Measurements from ENCODE around the gene RGCC.
A peak's percentile ranks its signal among the peaks of the same experiment; 100 is the strongest.

The RGCC gene

GRCh38 chr13:41434831-41435520 is 22.4 kb upstream of the RGCC start:
- Histone ChIP-seq H3K18ac (ENCODE audit: low read depth in 1 of 2, low read length in 2 of 2) (no peak overlapping the region), H3K23ac (ENCODE audit: low read length in 2 of 2) (no peak overlapping the region)

GRCh38 chr13:41443969-41444368 is 13.4 kb upstream of the RGCC start:
- H3K4ac ChIP-seq (ENCODE audit: low read depth in 1 of 2, low read length in 2 of 2), result no peak overlapping the region
- H3K27me3 ChIP-seq (ENCODE audit: control insufficient read depth in 1 of 2, insufficient read depth in 1 of 2, low read length in 2 of 2), result peaks cover 0 to 10% of the 10 kb centered on the region in 2 experiments
- H3K9ac ChIP-seq (ENCODE audit: low read length), result no peak overlapping the region
- no peak overlapping the region for H2AFZ ChIP-seq (ENCODE audit: low read depth, low read length)
- H3K9me3 ChIP-seq (ENCODE audit: control insufficient read depth, low read length), result no peaks in the 10 kb centered on the region
- no peak overlapping the region for H4K8ac ChIP-seq (ENCODE audit: low read length)
- H3K36me3 ChIP-seq (ENCODE audit: control insufficient read depth in 1 of 2, insufficient read depth in 2 of 2, low read depth in 1 of 2, low read length in 2 of 2), result no peaks in the 10 kb centered on the region
- DNase-seq, result no peak
- H2BK5ac ChIP-seq (ENCODE audit: low read depth, low read length, poor library complexity, severe bottlenecking), result no peak overlapping the region
- no peak overlapping the region for H3K27ac ChIP-seq (ENCODE audit: low read length, poor library complexity, severe bottlenecking)
- no peak overlapping the region for H2BK15ac ChIP-seq (ENCODE audit: low read depth, poor library complexity, severe bottlenecking)
- H2BK12ac ChIP-seq (ENCODE audit: low read length in 2 of 2), result no peak overlapping the region
- H3K4me2 ChIP-seq (ENCODE audit: low read length, poor library complexity, severe bottlenecking), result no peak overlapping the region
- H4K91ac ChIP-seq (ENCODE audit: low read length), result no peak overlapping the region
- no peaks in the 10 kb centered on the region for H3K4me1 ChIP-seq (ENCODE audit: control insufficient read depth, insufficient read depth, low read depth, low read length)
- no peak overlapping the region for H3K4me3 ChIP-seq (ENCODE audit: insufficient read depth in 1 of 2, low read depth in 1 of 2, low read length in 2 of 2)
- no peak overlapping the region for H2BK120ac ChIP-seq (ENCODE audit: low read depth, low read length)
- no peak overlapping the region for H2AK5ac ChIP-seq (ENCODE audit: low read length, severe bottlenecking)
- H3K79me1 ChIP-seq (replicated peaks; ENCODE audit: low read length, poor library complexity, severe bottlenecking), result no peaks in the 10 kb centered on the region
- H3K23ac ChIP-seq (ENCODE audit: low read length in 2 of 2), result no peak overlapping the region
- no peak overlapping the region for H3K14ac ChIP-seq (ENCODE audit: low read length in 2 of 2)
- 93% methylated on average over 4 of the region's 5 CpGs for WGBS
- H3K18ac ChIP-seq (ENCODE audit: low read depth in 1 of 2, low read length in 2 of 2), result no peak overlapping the region

More at GRCh38 chr13:41434831-41435520, 22.4 kb upstream of the RGCC start:
- no peak overlapping the region for H3K9ac ChIP-seq (ENCODE audit: low read length)
- peak overlapping the region; percentile 4 for H4K8ac ChIP-seq (ENCODE audit: low read length)
- H3K4me2 ChIP-seq (ENCODE audit: low read length, poor library complexity, severe bottlenecking), result no peak overlapping the region
- DNase-seq, result no peak
- no peaks in the 10 kb centered on the region for H3K9me3 ChIP-seq (ENCODE audit: control insufficient read depth, low read length)
- no peak overlapping the region for H2BK120ac ChIP-seq (ENCODE audit: low read depth, low read length)
- H3K4ac ChIP-seq (ENCODE audit: low read depth in 1 of 2, low read length in 2 of 2), result no peak overlapping the region
- H2AK5ac ChIP-seq (ENCODE audit: low read length, severe bottlenecking), result no peak overlapping the region
- no peaks in the 10 kb centered on the region for H3K36me3 ChIP-seq (ENCODE audit: control insufficient read depth in 1 of 2, insufficient read depth in 2 of 2, low read depth in 1 of 2, low read length in 2 of 2)
- 91% methylated on average over 4 of the region's 6 CpGs for WGBS
- no peak overlapping the region for H3K27ac ChIP-seq (ENCODE audit: low read length, poor library complexity, severe bottlenecking)
- no peaks in the 10 kb centered on the region for H3K4me1 ChIP-seq (ENCODE audit: control insufficient read depth, insufficient read depth, low read depth, low read length)
- H3K4me3 ChIP-seq (ENCODE audit: insufficient read depth in 1 of 2, low read depth in 1 of 2, low read length in 2 of 2), result no peak overlapping the region
- H2BK5ac ChIP-seq (ENCODE audit: low read depth, low read length, poor library complexity, severe bottlenecking), result no peak overlapping the region
- H2AFZ ChIP-seq (ENCODE audit: low read depth, low read length), result no peak overlapping the region
- no peak overlapping the region for H3K14ac ChIP-seq (ENCODE audit: low read length in 2 of 2)
- H3K27me3 ChIP-seq (ENCODE audit: control insufficient read depth in 1 of 2, insufficient read depth in 1 of 2, low read length in 2 of 2), result peaks cover 0 to 2% of the 10 kb centered on the region in 2 experiments
- H3K79me1 ChIP-seq (replicated peaks; ENCODE audit: low read length, poor library complexity, severe bottlenecking), result no peaks in the 10 kb centered on the region
- H2BK12ac ChIP-seq (ENCODE audit: low read length in 2 of 2), result no peak overlapping the region
- H4K91ac ChIP-seq (ENCODE audit: low read length), result no peak overlapping the region
- no peak overlapping the region for H2BK15ac ChIP-seq (ENCODE audit: low read depth, poor library complexity, severe bottlenecking)

GRCh38 chr13:41452462-41452861 is 4.9 kb upstream of the RGCC start:
- Histone ChIP-seq H3K79me1 (replicated peaks; ENCODE audit: low read length, poor library complexity, severe bottlenecking) (no peaks in the 10 kb centered on the region), H3K9me3 (ENCODE audit: control insufficient read depth, low read length) (no peaks in the 10 kb centered on the region), H2BK12ac (ENCODE audit: low read length in 2 of 2) (no peak overlapping the region), H3K23ac (ENCODE audit: low read length in 2 of 2) (no peak overlapping the region), H2BK120ac (ENCODE audit: low read depth, low read length) (no peak overlapping the region), H2BK5ac (ENCODE audit: low read depth, low read length, poor library complexity, severe bottlenecking) (no peak overlapping the region), H3K27ac (ENCODE audit: low read length, poor library complexity, severe bottlenecking) (no peak overlapping the region), H2AK5ac (ENCODE audit: low read length, severe bottlenecking) (no peak overlapping the region), H3K27me3 (ENCODE audit: control insufficient read depth in 1 of 2, insufficient read depth in 1 of 2, low read length in 2 of 2) (peaks cover 9 to 25% of the 10 kb centered on the region in 2 experiments), H3K36me3 (ENCODE audit: control insufficient read depth in 1 of 2, insufficient read depth in 2 of 2, low read depth in 1 of 2, low read length in 2 of 2) (no peaks in the 10 kb centered on the region), H3K4me3 (ENCODE audit: insufficient read depth in 1 of 2, low read depth in 1 of 2, low read length in 2 of 2) (no peak overlapping the region), H4K8ac (ENCODE audit: low read length) (no peak overlapping the region), H3K9ac (ENCODE audit: low read length) (no peak overlapping the region), H2AFZ (ENCODE audit: low read depth, low read length) (no peak overlapping the region), H3K14ac (ENCODE audit: low read length in 2 of 2) (no peak overlapping the region), H3K4me1 (ENCODE audit: control insufficient read depth, insufficient read depth, low read depth, low read length) (peaks cover 8% of the 10 kb centered on the region), H2BK15ac (ENCODE audit: low read depth, poor library complexity, severe bottlenecking) (no peak overlapping the region), H4K91ac (ENCODE audit: low read length) (no peak overlapping the region), H3K4ac (ENCODE audit: low read depth in 1 of 2, low read length in 2 of 2) (no peak overlapping the region), H3K4me2 (ENCODE audit: low read length, poor library complexity, severe bottlenecking) (no peak overlapping the region), H3K18ac (ENCODE audit: low read depth in 1 of 2, low read length in 2 of 2) (no peak overlapping the region)
- WGBS, result 100% methylated on average over 3 of the region's 3 CpGs
- DNase-seq, result no peak

GRCh38 chr13:41453620-41454019 is 3.7 kb upstream of the RGCC start:
- H3K14ac ChIP-seq (ENCODE audit: low read length in 2 of 2), result no peak overlapping the region
- H3K27me3 ChIP-seq (ENCODE audit: control insufficient read depth in 1 of 2, insufficient read depth in 1 of 2, low read length in 2 of 2), result peaks cover 9 to 30% of the 10 kb centered on the region in 2 experiments
- no peak overlapping the region for H2BK12ac ChIP-seq (ENCODE audit: low read length in 2 of 2)
- no peak overlapping the region for H3K4ac ChIP-seq (ENCODE audit: low read depth in 1 of 2, low read length in 2 of 2)
- H3K9ac ChIP-seq (ENCODE audit: low read length), result no peak overlapping the region
- no peak overlapping the region for H2BK120ac ChIP-seq (ENCODE audit: low read depth, low read length)
- H3K36me3 ChIP-seq (ENCODE audit: control insufficient read depth in 1 of 2, insufficient read depth in 2 of 2, low read depth in 1 of 2, low read length in 2 of 2), result no peaks in the 10 kb centered on the region
- no peak overlapping the region for H4K91ac ChIP-seq (ENCODE audit: low read length)
- no peak overlapping the region for H3K23ac ChIP-seq (ENCODE audit: low read length in 2 of 2)
- H2BK5ac ChIP-seq (ENCODE audit: low read depth, low read length, poor library complexity, severe bottlenecking), result no peak overlapping the region
- no peak for DNase-seq
- no peak overlapping the region for H2BK15ac ChIP-seq (ENCODE audit: low read depth, poor library complexity, severe bottlenecking)
- peaks cover 20% of the 10 kb centered on the region for H3K4me1 ChIP-seq (ENCODE audit: control insufficient read depth, insufficient read depth, low read depth, low read length)
- H2AK5ac ChIP-seq (ENCODE audit: low read length, severe bottlenecking), result no peak overlapping the region
- H2AFZ ChIP-seq (ENCODE audit: low read depth, low read length), result no peak overlapping the region
- H3K27ac ChIP-seq (ENCODE audit: low read length, poor library complexity, severe bottlenecking), result no peak overlapping the region
- H3K79me1 ChIP-seq (replicated peaks; ENCODE audit: low read length, poor library complexity, severe bottlenecking), result peaks cover 1% of the 10 kb centered on the region
- H3K4me2 ChIP-seq (ENCODE audit: low read length, poor library complexity, severe bottlenecking), result no peak overlapping the region
- WGBS, result 98% methylated on average over 6 of the region's 7 CpGs
- no peak overlapping the region for H4K8ac ChIP-seq (ENCODE audit: low read length)
- H3K9me3 ChIP-seq (ENCODE audit: control insufficient read depth, low read length), result no peaks in the 10 kb centered on the region
- no peak overlapping the region for H3K4me3 ChIP-seq (ENCODE audit: insufficient read depth in 1 of 2, low read depth in 1 of 2, low read length in 2 of 2)
- H3K18ac ChIP-seq (ENCODE audit: low read depth in 1 of 2, low read length in 2 of 2), result no peak overlapping the region

All from mesenchymal stem cell (in vitro differentiated cells and primary cell).